Measurements from ENCODE around the gene C2orf68.

DNA sequence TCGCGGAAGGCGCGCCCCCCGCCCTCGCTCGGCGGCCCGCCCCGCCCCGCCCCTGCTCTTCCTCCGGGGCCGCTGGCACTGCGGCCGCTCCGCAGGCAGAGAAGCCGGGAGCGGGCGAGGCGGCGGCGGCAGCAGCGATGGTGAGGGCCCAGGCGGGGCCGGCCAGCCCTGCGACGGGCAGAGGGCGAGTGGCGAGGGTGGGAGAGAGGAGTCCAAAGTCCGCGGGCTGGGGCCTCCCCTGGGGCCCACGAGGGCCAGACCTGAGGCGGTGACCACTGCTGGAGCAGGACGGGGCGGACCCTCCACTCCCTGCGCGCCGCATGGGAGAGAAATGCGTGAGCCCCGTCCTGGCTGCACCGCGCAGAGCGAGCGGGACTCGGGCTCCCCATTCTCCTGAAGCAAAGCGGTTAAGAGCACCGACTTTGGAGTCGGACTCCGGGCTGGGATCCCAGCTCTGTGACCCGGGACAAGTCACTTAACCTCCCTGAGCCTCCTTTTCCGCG, 27.5 kb downstream of the C2orf68 start, which contains the start of gene VAMP5:
- TF ChIP-seq, protein P1, sequence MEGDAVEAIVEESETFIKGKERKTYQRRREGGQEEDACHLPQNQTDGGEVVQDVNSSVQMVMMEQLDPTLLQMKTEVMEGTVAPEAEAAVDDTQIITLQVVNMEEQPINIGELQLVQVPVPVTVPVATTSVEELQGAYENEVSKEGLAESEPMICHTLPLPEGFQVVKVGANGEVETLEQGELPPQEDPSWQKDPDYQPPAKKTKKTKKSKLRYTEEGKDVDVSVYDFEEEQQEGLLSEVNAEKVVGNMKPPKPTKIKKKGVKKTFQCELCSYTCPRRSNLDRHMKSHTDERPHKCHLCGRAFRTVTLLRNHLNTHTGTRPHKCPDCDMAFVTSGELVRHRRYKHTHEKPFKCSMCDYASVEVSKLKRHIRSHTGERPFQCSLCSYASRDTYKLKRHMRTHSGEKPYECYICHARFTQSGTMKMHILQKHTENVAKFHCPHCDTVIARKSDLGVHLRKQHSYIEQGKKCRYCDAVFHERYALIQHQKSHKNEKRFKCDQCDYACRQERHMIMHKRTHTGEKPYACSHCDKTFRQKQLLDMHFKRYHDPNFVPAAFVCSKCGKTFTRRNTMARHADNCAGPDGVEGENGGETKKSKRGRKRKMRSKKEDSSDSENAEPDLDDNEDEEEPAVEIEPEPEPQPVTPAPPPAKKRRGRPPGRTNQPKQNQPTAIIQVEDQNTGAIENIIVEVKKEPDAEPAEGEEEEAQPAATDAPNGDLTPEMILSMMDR (IDR thresholded peaks at IDR 0.05; ENCODE audit: low read depth, low read length, missing input control) = no peak
- TF ChIP-seq, protein P2, sequence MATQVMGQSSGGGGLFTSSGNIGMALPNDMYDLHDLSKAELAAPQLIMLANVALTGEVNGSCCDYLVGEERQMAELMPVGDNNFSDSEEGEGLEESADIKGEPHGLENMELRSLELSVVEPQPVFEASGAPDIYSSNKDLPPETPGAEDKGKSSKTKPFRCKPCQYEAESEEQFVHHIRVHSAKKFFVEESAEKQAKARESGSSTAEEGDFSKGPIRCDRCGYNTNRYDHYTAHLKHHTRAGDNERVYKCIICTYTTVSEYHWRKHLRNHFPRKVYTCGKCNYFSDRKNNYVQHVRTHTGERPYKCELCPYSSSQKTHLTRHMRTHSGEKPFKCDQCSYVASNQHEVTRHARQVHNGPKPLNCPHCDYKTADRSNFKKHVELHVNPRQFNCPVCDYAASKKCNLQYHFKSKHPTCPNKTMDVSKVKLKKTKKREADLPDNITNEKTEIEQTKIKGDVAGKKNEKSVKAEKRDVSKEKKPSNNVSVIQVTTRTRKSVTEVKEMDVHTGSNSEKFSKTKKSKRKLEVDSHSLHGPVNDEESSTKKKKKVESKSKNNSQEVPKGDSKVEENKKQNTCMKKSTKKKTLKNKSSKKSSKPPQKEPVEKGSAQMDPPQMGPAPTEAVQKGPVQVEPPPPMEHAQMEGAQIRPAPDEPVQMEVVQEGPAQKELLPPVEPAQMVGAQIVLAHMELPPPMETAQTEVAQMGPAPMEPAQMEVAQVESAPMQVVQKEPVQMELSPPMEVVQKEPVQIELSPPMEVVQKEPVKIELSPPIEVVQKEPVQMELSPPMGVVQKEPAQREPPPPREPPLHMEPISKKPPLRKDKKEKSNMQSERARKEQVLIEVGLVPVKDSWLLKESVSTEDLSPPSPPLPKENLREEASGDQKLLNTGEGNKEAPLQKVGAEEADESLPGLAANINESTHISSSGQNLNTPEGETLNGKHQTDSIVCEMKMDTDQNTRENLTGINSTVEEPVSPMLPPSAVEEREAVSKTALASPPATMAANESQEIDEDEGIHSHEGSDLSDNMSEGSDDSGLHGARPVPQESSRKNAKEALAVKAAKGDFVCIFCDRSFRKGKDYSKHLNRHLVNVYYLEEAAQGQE (IDR thresholded peaks at IDR 0.05) = no peak
- TF ChIP-seq RXRA (IDR thresholded peaks at IDR 0.05) (no peak), YY1 (IDR thresholded peaks at IDR 0.05) (no peak)

Data from liver (tissue), 3 donors.